Stimulated activated effector memory CD8-positive, alpha-beta T cell treated with anti-CD3 and anti-CD28 coated beads, Interleukin-12 subunit alpha, Interleukin-12 subunit beta, amount 100 ng/mL, for 72 hours (primary cell): ENCODE measurements around the gene KIAA1755.

Experiments
- ATAC-seq: fragments of 150-1000 bp; cut with Tn5 transposase; 2 replicates; pipeline ENCODE4 v1.10.0; 2021
- DNase-seq, 2 donors: peaks; one replicate each; pipeline ENCODE4 v3.0.0; 2021 to 2022; ENCODE audit warnings: low spot score in 2 of 2
- H3K27ac Mint-ChIP-seq: one replicate; pipeline ENCODE4 v1.8.0; 2022; ENCODE audit warnings: mild to moderate bottlenecking, mixed read lengths
- H3K36me3 Mint-ChIP-seq: one replicate; pipeline ENCODE4 v1.8.0; 2022; ENCODE audit warnings: mild to moderate bottlenecking, mixed read lengths
- H3K4me1 Mint-ChIP-seq: one replicate; pipeline ENCODE4 v1.8.0; 2022; ENCODE audit warnings: mixed read lengths
- H3K4me3 Mint-ChIP-seq: one replicate; pipeline ENCODE4 v1.8.0; 2022; ENCODE audit warnings: mild to moderate bottlenecking, mixed read lengths
- H3K9me3 Mint-ChIP-seq: one replicate; pipeline ENCODE4 v1.8.0; 2022; ENCODE audit warnings: mixed read lengths

Gene KIAA1755

DNA sequence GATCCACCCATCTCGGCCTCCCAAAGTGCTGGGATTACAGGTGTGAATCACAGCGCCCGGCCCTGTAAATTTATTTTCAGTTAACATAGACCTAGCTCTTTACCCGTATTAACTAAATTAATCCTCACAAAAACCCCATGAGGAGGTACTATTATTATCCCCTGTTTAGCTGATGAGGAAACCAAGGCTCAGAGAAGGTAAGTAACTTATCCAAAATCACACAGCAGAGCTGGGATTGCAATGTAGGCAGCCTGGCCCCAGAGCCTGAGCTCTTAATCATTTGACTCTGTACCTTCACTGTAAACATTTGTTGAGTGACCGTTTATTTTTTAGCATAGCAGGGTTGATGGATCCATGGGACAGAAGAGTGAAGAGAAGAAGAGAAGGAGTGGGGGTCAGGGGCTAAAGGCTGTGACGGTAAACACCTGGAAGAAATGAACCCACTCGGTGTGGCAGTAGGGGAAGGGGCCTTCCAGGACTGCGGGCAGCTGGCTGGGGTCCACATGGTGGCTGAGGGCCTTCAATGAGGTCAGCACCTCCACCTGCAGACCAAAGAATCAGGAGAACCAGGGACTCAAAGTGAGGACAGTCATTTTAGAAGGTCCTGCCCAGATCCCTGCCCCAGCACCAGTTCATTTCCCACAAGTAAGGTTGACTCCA, 35.2 kb downstream of the KIAA1755 start:
- ATAC-seq (no peak), DNase-seq (no peak)
- peaks cover 16% of the 10 kb centered on the region for H3K4me1 Mint-ChIP-seq
- no peaks in the 10 kb centered on the region for H3K36me3 Mint-ChIP-seq
- H3K27ac Mint-ChIP-seq, result no peak overlapping the region
- H3K9me3 Mint-ChIP-seq, result no peaks in the 10 kb centered on the region
- no peak overlapping the region for H3K4me3 Mint-ChIP-seq

- H3K36me3 Mint-ChIP-seq, result no peaks in the 10 kb centered on the region
- DNase-seq (no peak), ATAC-seq (no peak)
- no peak overlapping the region for H3K27ac Mint-ChIP-seq
- peaks cover 16% of the 10 kb centered on the region for H3K4me1 Mint-ChIP-seq
- no peak overlapping the region for H3K4me3 Mint-ChIP-seq
- H3K9me3 Mint-ChIP-seq, result no peaks in the 10 kb centered on the region
Observed at GRCh38 chr20:38224531-38224930, 36.0 kb downstream of the KIAA1755 start.

DNA sequence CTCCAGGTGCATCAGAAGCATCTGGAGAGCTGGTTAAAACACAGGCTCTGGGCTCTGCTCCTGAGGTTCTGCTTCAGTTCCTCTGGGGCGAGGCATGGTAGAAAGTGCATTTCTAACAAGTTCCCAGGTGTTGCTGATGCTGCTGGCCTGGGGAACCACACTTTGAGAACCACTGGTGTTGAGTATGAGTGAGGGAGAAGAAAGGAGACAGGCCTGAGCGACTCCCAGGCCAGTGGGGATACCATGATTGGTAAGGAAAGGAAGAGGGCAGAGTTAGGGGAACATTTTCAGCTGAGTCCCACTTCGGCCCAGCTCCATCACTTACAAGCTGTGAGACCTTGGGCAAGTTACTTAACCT, 36.8 kb downstream of the KIAA1755 start:
- no peaks in the 10 kb centered on the region for H3K36me3 Mint-ChIP-seq
- DNase-seq, result no peak
- ATAC-seq, result no peak
- no peak overlapping the region for H3K4me3 Mint-ChIP-seq
- H3K27ac Mint-ChIP-seq, result peak overlapping the region; percentile 50
- no peaks in the 10 kb centered on the region for H3K9me3 Mint-ChIP-seq
- H3K4me1 Mint-ChIP-seq, result peaks cover 16% of the 10 kb centered on the region

DNA sequence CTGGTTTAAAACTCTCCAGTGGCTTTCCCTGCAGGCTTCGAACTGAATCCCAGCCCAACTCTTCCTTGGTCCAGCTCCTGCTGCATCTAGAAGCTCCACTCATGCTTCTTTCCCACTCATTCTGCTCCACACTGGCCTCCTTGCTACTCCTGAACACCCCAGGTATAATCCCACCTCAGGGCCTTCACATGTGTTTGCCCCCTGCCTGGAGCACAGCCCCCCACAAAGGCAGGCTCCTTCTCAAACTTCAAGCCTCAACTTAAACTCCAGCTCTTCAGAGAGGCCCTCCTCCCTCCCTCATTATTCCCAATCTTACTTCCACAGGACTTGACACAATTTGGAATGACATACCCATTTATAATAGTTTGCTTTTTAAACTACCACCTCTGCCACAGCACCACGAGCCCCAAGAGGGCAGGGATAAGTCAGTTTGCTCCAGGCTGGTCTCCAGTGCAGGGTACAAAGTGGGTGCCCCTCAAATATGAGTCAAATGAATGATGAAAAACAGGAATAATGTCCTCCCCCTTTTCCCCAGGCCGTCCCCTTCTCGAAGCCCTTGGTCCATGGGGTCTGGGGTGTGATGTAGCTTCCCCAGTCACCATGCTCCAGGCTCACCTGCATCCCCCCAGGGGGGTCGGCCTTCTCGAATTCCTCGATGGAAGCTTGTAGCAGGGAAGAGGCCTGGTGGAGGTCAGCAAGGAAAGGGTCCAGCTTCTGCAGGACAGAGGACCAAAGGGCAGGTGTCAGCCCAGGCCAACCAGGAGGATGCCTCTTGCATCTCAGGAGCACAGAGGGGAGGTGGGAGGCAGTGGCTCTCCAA, 37.4 kb downstream of the KIAA1755 start:
- no peak overlapping the region for H3K4me3 Mint-ChIP-seq
- H3K27ac Mint-ChIP-seq, result peak overlapping the region; percentile 50
- no peaks in the 10 kb centered on the region for H3K9me3 Mint-ChIP-seq
- ATAC-seq (no peak), DNase-seq (no peak)
- H3K36me3 Mint-ChIP-seq, result no peaks in the 10 kb centered on the region
- peaks cover 16% of the 10 kb centered on the region for H3K4me1 Mint-ChIP-seq

- no peak overlapping the region for H3K27ac Mint-ChIP-seq
- no peaks in the 10 kb centered on the region for H3K36me3 Mint-ChIP-seq
- no peaks in the 10 kb centered on the region for H3K9me3 Mint-ChIP-seq
- DNase-seq (peak; percentile 59 to 85), ATAC-seq (peak; percentile 19)
- H3K4me3 Mint-ChIP-seq, result no peak overlapping the region
- H3K4me1 Mint-ChIP-seq, result peaks cover 16% of the 10 kb centered on the region
Observed at GRCh38 chr20:38222231-38222922, 38.2 kb downstream of the KIAA1755 start.

DNA sequence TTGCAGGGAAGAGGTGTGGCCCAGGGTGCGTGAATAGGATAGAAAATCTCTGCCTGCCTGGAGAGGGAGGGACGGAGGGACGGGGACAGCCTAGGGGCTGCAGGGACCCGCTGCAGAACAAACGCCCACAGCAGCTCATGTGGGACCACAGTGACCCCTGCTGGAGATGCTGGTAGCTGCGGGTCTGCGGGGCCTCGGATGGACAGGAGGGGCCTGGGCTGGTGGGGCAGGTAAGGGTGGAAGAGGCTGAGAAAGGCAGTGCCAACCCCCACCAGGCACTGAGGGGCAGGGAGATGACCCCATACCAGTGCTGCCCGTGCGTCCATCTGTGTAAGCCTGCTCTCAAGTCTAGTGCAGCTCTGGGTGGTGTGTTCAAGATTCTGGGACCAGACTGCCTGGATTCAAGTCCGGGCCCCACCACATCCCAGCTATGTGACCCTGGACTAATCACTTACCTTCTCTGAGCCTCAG, 39.4 kb downstream of the KIAA1755 start:
- Mint-ChIP-seq H3K36me3 (no peaks in the 10 kb centered on the region), H3K4me3 (no peak overlapping the region), H3K9me3 (no peaks in the 10 kb centered on the region), H3K27ac (no peak overlapping the region), H3K4me1 (peaks cover 16% of the 10 kb centered on the region)
- DNase-seq (peak; percentile 69 to 90), ATAC-seq (peak; percentile 68)

GRCh38 chr20:38220587-38221118, 39.9 kb downstream of the KIAA1755 start:
- Mint-ChIP-seq H3K27ac (no peak overlapping the region), H3K9me3 (no peaks in the 10 kb centered on the region)
- no peak for ATAC-seq

DNA sequence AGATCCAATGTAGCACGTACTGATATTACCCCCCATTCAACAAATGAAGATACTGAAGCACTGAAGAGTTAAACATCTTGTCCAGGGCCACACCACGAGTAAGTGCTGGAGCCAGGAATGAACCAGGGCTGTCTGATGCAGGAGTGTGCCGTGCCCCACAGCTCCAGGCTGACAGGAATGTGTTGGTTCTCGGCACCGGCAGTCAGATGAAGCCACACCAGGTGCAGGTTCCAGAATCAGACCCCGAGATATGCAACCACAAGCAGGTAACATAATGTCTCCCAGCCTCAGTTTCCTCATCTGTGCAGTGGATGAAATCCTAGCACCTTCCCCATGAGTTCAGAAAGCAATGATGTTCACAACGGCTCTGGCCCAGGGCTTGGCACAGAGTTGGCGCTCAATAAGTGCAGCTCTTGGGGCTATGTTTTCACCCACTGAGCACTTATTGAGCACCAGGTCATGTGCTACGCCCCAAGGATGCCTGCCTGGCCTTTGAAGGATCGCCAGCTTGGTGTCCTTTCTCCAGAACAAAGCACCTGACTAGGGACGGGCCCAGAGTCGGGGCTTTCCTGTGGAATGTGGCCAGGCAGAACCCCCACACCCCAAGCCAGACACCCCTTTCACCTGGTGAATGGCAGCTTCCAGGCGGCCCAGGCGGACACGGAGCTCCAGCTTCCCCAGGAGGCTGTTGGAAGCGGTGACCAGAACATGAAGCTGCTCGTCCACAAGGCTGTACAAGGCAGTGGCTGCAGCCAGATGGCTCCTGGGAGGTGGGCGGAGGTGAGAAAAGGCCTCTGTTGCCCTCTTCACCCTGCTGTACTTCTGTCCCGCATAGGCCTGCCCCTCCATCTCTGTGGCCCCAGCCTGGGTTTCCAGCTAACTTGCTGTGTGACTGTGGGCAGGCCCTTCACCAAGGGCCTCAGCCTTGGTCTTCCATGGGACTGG, 41.3 kb downstream of the KIAA1755 start:
- DNase-seq, result no peak
- H3K27ac Mint-ChIP-seq, result no peak overlapping the region
- ATAC-seq, result no peak
- H3K4me3 Mint-ChIP-seq, result no peak overlapping the region
- H3K4me1 Mint-ChIP-seq, result peaks cover 16% of the 10 kb centered on the region
- no peaks in the 10 kb centered on the region for H3K9me3 Mint-ChIP-seq
- H3K36me3 Mint-ChIP-seq, result no peaks in the 10 kb centered on the region

More at GRCh38 chr20:38220587-38221118, 39.9 kb downstream of the KIAA1755 start:
- no peak for DNase-seq
- peaks cover 16% of the 10 kb centered on the region for H3K4me1 Mint-ChIP-seq
- no peak overlapping the region for H3K4me3 Mint-ChIP-seq
- H3K36me3 Mint-ChIP-seq, result no peaks in the 10 kb centered on the region

GRCh38 chr20:38218566-38218885, 42.0 kb downstream of the KIAA1755 start:
- Mint-ChIP-seq H3K27ac (no peak overlapping the region), H3K36me3 (no peaks in the 10 kb centered on the region), H3K4me1 (peaks cover 16% of the 10 kb centered on the region), H3K4me3 (no peak overlapping the region), H3K9me3 (no peaks in the 10 kb centered on the region)
- no peak for DNase-seq
- ATAC-seq, result no peak

- DNase-seq (no peak), ATAC-seq (no peak)
- H3K27ac Mint-ChIP-seq, result no peak overlapping the region
- no peak overlapping the region for H3K4me3 Mint-ChIP-seq
- no peaks in the 10 kb centered on the region for H3K36me3 Mint-ChIP-seq
- H3K4me1 Mint-ChIP-seq, result peaks cover 14% of the 10 kb centered on the region
- H3K9me3 Mint-ChIP-seq, result no peaks in the 10 kb centered on the region
Observed at GRCh38 chr20:38217791-38218565, 42.6 kb downstream of the KIAA1755 start.

DNA sequence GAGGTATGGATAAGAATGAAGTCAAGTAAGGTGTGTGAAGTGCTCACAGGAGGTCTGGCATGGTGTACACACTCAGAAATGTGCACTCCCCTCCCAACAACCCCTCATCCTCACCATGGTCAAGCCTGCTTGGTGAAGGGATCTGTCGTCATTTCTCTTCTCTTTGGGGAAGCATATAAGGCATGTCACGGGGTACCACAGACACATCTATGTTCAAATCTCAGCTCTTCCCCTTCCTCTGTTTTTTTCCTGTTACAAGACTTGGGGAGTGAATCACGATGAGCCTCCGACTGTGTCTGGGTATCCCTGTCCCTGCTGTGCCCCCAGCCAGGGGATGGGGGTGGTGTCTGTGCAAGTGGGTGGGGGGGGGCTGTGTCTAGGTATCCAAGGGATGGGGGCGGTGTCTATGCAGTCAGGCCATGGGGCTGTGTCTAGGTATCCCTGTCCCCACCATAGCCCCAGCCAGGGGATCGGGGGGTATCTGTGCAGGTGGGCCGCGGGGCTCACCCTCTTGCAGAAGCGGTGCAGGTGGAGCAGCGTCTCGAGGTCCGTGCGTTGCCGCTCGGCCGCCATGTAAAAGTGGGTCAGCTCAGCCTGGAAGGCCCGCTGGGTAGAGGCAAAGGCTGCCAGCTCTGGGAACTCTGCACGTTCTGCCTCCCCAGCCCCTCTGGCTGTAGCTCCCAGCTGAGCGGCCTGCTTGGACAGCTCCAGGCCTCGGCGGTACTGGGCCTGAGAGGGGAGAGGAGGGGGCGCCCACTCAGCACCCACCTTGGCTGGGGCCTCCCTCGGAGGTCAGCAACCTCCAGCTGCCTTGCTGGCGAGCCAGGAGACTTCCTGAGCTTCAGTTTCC, 43.6 kb downstream of the KIAA1755 start:
- ATAC-seq (no peak), DNase-seq (no peak)
- no peaks in the 10 kb centered on the region for H3K9me3 Mint-ChIP-seq
- no peak overlapping the region for H3K27ac Mint-ChIP-seq
- H3K4me1 Mint-ChIP-seq, result peaks cover 7% of the 10 kb centered on the region
- no peaks in the 10 kb centered on the region for H3K36me3 Mint-ChIP-seq
- H3K4me3 Mint-ChIP-seq, result no peak overlapping the region

GRCh38 chr20:38216201-38216600, 44.3 kb downstream of the KIAA1755 start:
- H3K4me3 Mint-ChIP-seq, result no peak overlapping the region
- ATAC-seq (no peak), DNase-seq (no peak)
- H3K4me1 Mint-ChIP-seq, result peaks cover 6% of the 10 kb centered on the region
- H3K27ac Mint-ChIP-seq, result no peak overlapping the region
- no peaks in the 10 kb centered on the region for H3K36me3 Mint-ChIP-seq
- H3K9me3 Mint-ChIP-seq, result no peaks in the 10 kb centered on the region
